K562 (cell line): ENCODE results near the gene NAT9. TPM values are rescaled to one million over a fixed set of nuclear protein-coding genes. Genes with fewer than 3 reads are reported as not detected.

ENCODE experiments used
- CHCHD3 ChIP-seq: fragments of 250-450 bp; sonication (Bioruptor Pico); IDR thresholded peaks from 2 replicates; pipeline ENCODE4 v2.1.2; 2022; ENCODE audit warnings: mild to moderate bottlenecking
- RBM39 ChIP-seq: fragments of 200-400 bp; formaldehyde crosslinking; optimal IDR thresholded peaks from 2 replicates; pipeline ENCODE3; 2018; ENCODE audit warnings: low read depth, low read length
- TBL1XR1 ChIP-seq, 2 experiments: IDR thresholded peaks; 2 replicates each; pipeline ENCODE4 v1.6.1; 2012; ENCODE audit warnings: improper control_type of control experiment in 2 of 2, low read length in 2 of 2, mild to moderate bottlenecking in 1 of 2
- TCFL5 ChIP-seq: fragments of 250-450 bp; sonication (Bioruptor Pico); conservative IDR thresholded peaks from 2 replicates; pipeline ENCODE4 v1.6.1; 2021; ENCODE audit warnings: mild to moderate bottlenecking, moderate library complexity, matching md5 sums
- ZNF407 ChIP-seq: fragments of 450-650 bp; IDR thresholded peaks from 2 replicates; pipeline ENCODE4 v1.6.1; 2016; ENCODE audit warnings: low read depth
- polyA plus RNA-seq, 8 experiments: library from polyadenylated mRNA; depleted of rRNA in 4 of 8; stranded (reverse) in 5 of 8; unstranded in 3 of 8; fragments of >200 nt; fragmentation: Nextera tagmentation in 2 of 8; fragmentation: Illumina TruSeq in 1 of 8; extraction: Ambion mirVana in 2 of 8; extraction: Trizol in 1 of 8; gene quantifications; 2 replicates each; pipeline versions ENCODE4 v1.2.1 to v1.2.3, GENCODE V29; 2011 to 2014; ENCODE audit warnings: inconsistent platforms in 1 of 8, missing spikeins in 1 of 8
- total RNA-seq, 7 experiments: library from RNA; depleted of rRNA in 6 of 7; stranded (reverse); fragments of >200 nt in 6 of 7; fragmentation: Illumina TruSeq in 2 of 7; extraction: Trizol in 2 of 7; gene quantifications; 2 replicates each; pipeline versions ENCODE4 v1.2.1 to v1.2.3, GENCODE V29; 2011 to 2021; ENCODE audit warnings: low replicate concordance in 1 of 7
- TF ChIP-seq, protein P1 (sequence below): fragments of 450-650 bp; IDR thresholded peaks from 2 replicates; pipeline ENCODE4 v1.6.1; 2016

NAT9 gene
- total and polyA plus RNA-seq, 9 of the 15 experiments (the other 6 are each of a cell fraction or from before 2014, with no cell fraction given), result 4.2 to 63.6 (median 40.8) TPM

DNA sequence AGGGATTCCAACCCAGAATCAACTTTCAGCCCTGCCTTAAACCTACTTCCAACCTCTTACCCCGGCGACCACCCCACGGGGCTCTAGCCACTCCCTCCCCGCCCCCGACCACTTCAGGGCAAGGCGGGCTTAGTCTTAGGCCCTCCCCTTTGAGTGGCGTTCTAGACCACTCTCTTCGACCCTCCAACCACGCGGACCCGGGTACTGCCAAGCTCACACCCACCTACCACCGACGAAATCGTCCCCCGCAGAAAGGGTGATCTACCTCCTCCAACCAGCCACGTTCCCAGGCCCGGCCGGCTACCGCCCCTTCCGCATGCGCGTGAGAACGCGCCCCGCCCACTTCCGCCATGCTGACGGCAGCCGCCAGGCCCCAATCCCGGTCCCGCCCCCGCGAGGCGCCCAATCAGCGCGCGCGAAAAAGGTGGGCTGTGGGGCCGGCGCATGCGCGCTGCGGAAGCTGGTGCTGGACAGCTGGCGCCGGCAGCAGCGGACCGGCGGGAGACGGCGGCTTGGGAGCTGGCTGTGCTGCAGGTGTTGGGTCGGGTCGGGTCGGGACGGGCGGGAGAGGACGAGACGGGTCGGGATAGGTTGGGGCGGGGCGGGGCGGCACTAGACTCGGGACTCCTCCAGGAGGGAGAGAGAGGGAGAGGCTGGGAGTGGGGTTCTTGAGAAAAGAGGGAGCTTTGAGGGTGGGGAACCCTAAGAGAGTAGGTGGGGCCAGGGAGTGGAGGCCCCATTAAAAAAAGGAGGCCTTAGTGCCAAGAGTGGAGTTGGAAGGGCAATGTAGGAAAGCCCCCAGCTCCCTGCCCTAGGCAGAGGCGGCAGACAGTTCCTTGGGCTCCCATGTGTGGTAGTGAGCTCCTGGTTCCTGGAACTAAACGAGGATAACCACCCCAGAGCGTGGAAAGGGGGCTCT, at the start of gene NAT9 (continued):
- TF ChIP-seq ZNF407 (peak; percentile 93), RBM39 (no peak), TCFL5 (CRISPR knock-in tag) (no peak), CHCHD3 (CRISPR knock-in tag) (no peak), TBL1XR1 (IDR thresholded peaks at IDR 0.05; ENCODE audit: low read length in 2 of 2) (no peak)
- TF ChIP-seq, protein P1, sequence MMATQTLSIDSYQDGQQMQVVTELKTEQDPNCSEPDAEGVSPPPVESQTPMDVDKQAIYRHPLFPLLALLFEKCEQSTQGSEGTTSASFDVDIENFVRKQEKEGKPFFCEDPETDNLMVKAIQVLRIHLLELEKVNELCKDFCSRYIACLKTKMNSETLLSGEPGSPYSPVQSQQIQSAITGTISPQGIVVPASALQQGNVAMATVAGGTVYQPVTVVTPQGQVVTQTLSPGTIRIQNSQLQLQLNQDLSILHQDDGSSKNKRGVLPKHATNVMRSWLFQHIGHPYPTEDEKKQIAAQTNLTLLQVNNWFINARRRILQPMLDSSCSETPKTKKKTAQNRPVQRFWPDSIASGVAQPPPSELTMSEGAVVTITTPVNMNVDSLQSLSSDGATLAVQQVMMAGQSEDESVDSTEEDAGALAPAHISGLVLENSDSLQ, result 0 out of 2 replicates have a peak, but pooled peaks have one; percentile 38
